ENCODE results near the gene CFAP46.

DNA sequence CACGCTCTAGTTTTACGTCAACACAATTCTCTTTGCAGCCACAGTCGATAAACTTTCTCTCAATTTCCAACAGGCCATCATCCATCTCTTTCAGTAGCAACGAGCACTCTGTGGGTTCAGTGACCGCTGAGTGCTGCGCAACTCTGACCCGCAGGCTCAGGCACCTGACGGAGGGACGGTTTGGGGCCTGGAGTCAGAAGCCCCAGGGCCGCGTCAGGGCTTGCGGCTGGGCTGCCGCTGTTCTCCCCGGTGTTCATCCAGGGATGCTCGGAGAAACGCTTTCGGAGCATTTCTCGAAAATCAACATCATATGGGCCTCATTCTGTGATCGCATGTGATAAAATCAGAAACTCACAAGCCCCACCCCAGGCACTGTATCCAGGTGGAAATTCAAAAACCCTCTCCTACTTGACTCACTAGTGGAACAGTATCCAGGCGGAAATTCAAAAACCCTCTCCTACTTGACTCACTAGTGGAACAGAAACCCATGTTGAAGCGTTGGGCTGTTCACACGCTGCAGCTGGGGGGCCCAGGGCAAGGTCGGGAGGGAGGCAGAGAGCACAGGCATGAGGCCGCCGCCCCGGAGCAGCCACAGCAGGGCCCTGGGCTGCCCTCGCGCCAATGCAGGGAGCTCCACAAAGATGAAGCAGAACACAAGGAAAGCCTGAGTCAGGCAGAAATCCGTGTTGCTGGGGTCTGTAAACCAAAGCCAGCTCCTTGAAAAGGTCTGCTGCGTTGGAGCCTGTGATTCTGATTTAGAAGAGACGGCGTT lies 83.1 kb downstream of the CFAP46 start:
- no peak for TF ChIP-seq CTCF (IDR thresholded peaks at IDR 0.05)
- TF ChIP-seq, protein P1, sequence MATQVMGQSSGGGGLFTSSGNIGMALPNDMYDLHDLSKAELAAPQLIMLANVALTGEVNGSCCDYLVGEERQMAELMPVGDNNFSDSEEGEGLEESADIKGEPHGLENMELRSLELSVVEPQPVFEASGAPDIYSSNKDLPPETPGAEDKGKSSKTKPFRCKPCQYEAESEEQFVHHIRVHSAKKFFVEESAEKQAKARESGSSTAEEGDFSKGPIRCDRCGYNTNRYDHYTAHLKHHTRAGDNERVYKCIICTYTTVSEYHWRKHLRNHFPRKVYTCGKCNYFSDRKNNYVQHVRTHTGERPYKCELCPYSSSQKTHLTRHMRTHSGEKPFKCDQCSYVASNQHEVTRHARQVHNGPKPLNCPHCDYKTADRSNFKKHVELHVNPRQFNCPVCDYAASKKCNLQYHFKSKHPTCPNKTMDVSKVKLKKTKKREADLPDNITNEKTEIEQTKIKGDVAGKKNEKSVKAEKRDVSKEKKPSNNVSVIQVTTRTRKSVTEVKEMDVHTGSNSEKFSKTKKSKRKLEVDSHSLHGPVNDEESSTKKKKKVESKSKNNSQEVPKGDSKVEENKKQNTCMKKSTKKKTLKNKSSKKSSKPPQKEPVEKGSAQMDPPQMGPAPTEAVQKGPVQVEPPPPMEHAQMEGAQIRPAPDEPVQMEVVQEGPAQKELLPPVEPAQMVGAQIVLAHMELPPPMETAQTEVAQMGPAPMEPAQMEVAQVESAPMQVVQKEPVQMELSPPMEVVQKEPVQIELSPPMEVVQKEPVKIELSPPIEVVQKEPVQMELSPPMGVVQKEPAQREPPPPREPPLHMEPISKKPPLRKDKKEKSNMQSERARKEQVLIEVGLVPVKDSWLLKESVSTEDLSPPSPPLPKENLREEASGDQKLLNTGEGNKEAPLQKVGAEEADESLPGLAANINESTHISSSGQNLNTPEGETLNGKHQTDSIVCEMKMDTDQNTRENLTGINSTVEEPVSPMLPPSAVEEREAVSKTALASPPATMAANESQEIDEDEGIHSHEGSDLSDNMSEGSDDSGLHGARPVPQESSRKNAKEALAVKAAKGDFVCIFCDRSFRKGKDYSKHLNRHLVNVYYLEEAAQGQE (IDR thresholded peaks at IDR 0.05; ENCODE audit: low read depth, low read length): no peak
- TF ChIP-seq JUND (IDR thresholded peaks at IDR 0.05): no peak
